OCI-LY1 (cell line): Measurements from ENCODE around the gene PTGES2.

Experiments
- H2AFZ ChIP-seq: fragments of 200-600 bp; sonication (generic), shearing (Covaris generic); 2 replicates; pipeline ENCODE4 v1.6.0; 2014; ENCODE audit warnings: antibody characterized with exemption, mild to moderate bottlenecking, low read length
- H3F3A ChIP-seq: fragments of 200-600 bp; sonication (generic), shearing (Covaris generic); 2 replicates; pipeline ENCODE4 v1.6.0; 2014; ENCODE audit warnings: mild to moderate bottlenecking, antibody characterized with exemption, low read length, moderate library complexity; ENCODE audit not compliant: insufficient read depth
- H3K27ac ChIP-seq: fragments of 200-600 bp; sonication (generic); 2 replicates; pipeline ENCODE4 v1.5.1; 2014; ENCODE audit warnings: low read length, mixed run types, mild to moderate bottlenecking, low read depth; ENCODE audit not compliant: poor library complexity, severe bottlenecking
- H3K27me3 ChIP-seq: fragments of 200-600 bp; sonication (generic); 2 replicates; pipeline ENCODE4 v1.6.0; 2014; ENCODE audit warnings: antibody characterized with exemption, mild to moderate bottlenecking, low read length, moderate library complexity; ENCODE audit not compliant: insufficient read depth
- H3K36me3 ChIP-seq: fragments of 200-600 bp; sonication (generic); 2 replicates; pipeline ENCODE4 v1.6.1; 2014; ENCODE audit warnings: mild to moderate bottlenecking, antibody characterized with exemption, low read length, moderate library complexity, mixed read lengths; ENCODE audit not compliant: insufficient read depth
- H3K4me1 ChIP-seq: fragments of 200-600 bp; sonication (generic); 2 replicates; pipeline ENCODE4 v1.5.1; 2014; ENCODE audit warnings: mild to moderate bottlenecking, low read length, moderate library complexity; ENCODE audit not compliant: insufficient read depth, severe bottlenecking
- H3K4me2 ChIP-seq: fragments of 200-600 bp; sonication (generic), shearing (Covaris generic); 2 replicates; pipeline ENCODE4 v1.6.1; 2014; ENCODE audit warnings: low read length
- H3K4me3 ChIP-seq: fragments of 200-600 bp; sonication (generic); 2 replicates; pipeline ENCODE4 v1.5.1; 2014; ENCODE audit warnings: low read length, low read depth, mild to moderate bottlenecking, mixed read lengths; ENCODE audit not compliant: poor library complexity, severe bottlenecking
- H3K79me2 ChIP-seq: fragments of 200-600 bp; shearing (Covaris generic); 2 replicates; pipeline ENCODE4 v1.6.1; 2016; ENCODE audit warnings: mixed run types, low read length, mixed read lengths; ENCODE audit not compliant: insufficient read depth
- H3K9ac ChIP-seq: fragments of 200-600 bp; sonication (generic), shearing (Covaris generic); 2 replicates; pipeline ENCODE4 v1.6.1; 2014; ENCODE audit warnings: mild to moderate bottlenecking, low read length, mixed read lengths
- H3K9me2 ChIP-seq: fragments of 200-600 bp; sonication (generic), shearing (Covaris generic); 2 replicates; pipeline ENCODE4 v1.6.1; 2014; ENCODE audit warnings: low read depth, mild to moderate bottlenecking, low read length, mixed read lengths
- H3K9me3 ChIP-seq: fragments of 200-600 bp; shearing (Covaris generic); 2 replicates; pipeline ENCODE4 v1.6.1; 2014; ENCODE audit warnings: low read length, mixed read lengths
- H4K20me1 ChIP-seq: fragments of 200-600 bp; sonication (generic), shearing (Covaris generic); 2 replicates; pipeline ENCODE4 v1.6.0; 2016; ENCODE audit warnings: mild to moderate bottlenecking, low read length; ENCODE audit not compliant: insufficient read depth
- EZH2 ChIP-seq: fragments of 200-600 bp; sonication (generic), shearing (Covaris generic); IDR thresholded peaks from 2 replicates; pipeline ENCODE4 v1.8.0; 2017; ENCODE audit warnings: borderline replicate concordance, mixed run types, mild to moderate bottlenecking, antibody characterized with exemption, low read length, moderate library complexity, mixed read lengths
- TF ChIP-seq, protein P1 (sequence below): fragments of 200-600 bp; sonication (generic), shearing (Covaris generic); IDR thresholded peaks from 2 replicates; pipeline ENCODE4 v1.5.1; 2017; ENCODE audit warnings: mild to moderate bottlenecking, antibody characterized with exemption, low read length, moderate library complexity, mixed read lengths

PTGES2 gene

DNA sequence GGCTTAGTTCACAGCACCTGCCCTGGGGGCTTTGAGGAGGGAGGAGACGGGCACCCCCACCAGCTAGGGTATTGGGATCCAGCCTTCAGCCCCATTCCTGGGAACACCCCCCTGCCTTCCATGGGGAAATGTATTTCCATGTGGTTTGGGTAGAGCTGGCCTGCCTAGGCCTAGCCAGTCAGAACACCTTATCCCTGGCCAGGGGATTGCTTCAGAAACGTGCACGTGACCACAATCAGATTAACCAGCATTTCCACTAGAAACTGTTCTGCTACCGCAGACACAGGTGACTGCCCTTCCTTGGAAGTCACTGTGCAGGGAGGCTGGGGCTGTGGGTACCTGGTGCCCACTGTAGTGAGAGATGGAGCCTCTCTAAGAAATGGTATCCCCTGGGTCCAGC is 46.5 kb upstream of the PTGES2 start:
- no peak overlapping the region for H3K4me3 ChIP-seq
- TF ChIP-seq EZH2 = no peak
- TF ChIP-seq, protein P1, sequence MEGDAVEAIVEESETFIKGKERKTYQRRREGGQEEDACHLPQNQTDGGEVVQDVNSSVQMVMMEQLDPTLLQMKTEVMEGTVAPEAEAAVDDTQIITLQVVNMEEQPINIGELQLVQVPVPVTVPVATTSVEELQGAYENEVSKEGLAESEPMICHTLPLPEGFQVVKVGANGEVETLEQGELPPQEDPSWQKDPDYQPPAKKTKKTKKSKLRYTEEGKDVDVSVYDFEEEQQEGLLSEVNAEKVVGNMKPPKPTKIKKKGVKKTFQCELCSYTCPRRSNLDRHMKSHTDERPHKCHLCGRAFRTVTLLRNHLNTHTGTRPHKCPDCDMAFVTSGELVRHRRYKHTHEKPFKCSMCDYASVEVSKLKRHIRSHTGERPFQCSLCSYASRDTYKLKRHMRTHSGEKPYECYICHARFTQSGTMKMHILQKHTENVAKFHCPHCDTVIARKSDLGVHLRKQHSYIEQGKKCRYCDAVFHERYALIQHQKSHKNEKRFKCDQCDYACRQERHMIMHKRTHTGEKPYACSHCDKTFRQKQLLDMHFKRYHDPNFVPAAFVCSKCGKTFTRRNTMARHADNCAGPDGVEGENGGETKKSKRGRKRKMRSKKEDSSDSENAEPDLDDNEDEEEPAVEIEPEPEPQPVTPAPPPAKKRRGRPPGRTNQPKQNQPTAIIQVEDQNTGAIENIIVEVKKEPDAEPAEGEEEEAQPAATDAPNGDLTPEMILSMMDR = no peak
- peaks cover 44% of the 10 kb centered on the region for H3K36me3 ChIP-seq
- no peaks in the 10 kb centered on the region for H3K9me2 ChIP-seq
- H3K27me3 ChIP-seq = no peaks in the 10 kb centered on the region
- H2AFZ ChIP-seq = no peak overlapping the region
- no peak overlapping the region for H3K27ac ChIP-seq
- H3K4me1 ChIP-seq = no peaks in the 10 kb centered on the region
- H3K9ac ChIP-seq = no peak overlapping the region
- H3K4me2 ChIP-seq = no peak overlapping the region
- no peaks in the 10 kb centered on the region for H4K20me1 ChIP-seq
- peaks cover 5% of the 10 kb centered on the region for H3K9me3 ChIP-seq
- H3F3A ChIP-seq = no peaks in the 10 kb centered on the region
- no peaks in the 10 kb centered on the region for H3K79me2 ChIP-seq

DNA sequence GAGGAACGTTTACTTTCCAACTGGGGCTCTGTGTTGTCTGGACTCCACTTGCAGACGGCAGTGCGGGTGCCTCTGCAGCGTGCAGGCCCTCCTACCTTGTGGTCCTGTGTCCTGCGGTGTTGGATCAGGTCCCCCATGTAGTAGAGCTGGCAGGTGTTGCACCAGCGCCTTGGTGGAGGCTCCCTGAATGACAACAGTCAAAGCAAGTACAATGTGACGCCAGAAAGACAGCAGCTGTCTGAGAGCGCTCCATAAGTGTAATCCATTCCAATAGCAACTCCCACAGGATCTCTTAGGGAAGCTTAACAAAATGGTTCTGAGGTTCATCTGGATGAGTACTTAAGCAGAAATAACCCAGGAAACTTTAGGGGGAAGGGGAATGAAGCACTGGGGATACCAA is 42.4 kb upstream of the PTGES2 start:
- no peaks in the 10 kb centered on the region for H3F3A ChIP-seq
- TF ChIP-seq, protein P1 = no peak
- no peak overlapping the region for H2AFZ ChIP-seq
- H3K9me3 ChIP-seq = no peaks in the 10 kb centered on the region
- H3K27ac ChIP-seq = no peak overlapping the region
- H3K9ac ChIP-seq = no peak overlapping the region
- H3K4me1 ChIP-seq = no peaks in the 10 kb centered on the region
- no peaks in the 10 kb centered on the region for H3K9me2 ChIP-seq
- H3K4me3 ChIP-seq = no peak overlapping the region
- no peaks in the 10 kb centered on the region for H4K20me1 ChIP-seq
- H3K27me3 ChIP-seq = no peaks in the 10 kb centered on the region
- H3K36me3 ChIP-seq = peaks cover 43% of the 10 kb centered on the region
- H3K79me2 ChIP-seq = no peaks in the 10 kb centered on the region
- H3K4me2 ChIP-seq = no peak overlapping the region

DNA sequence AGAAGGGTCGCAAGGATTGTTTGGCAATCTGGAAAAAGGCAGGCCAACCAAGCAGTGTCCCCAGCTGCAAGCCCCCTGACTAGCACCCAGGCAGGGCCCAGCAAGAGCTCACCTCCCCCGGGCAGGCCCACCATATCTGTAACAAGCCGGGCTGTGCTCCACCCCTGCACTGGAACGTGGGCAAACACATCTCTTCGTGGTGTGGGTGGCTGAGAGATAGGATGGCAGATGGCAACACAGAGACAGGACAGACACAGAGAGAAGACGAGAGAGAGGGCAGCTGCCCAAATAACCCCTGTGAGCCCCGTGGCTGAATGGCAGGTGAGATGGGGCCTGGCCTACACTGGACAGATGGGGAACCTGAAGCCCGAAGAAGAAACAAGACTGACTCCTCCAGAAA is 42.0 kb upstream of the PTGES2 start:
- H3K27ac ChIP-seq = no peak overlapping the region
- no peaks in the 10 kb centered on the region for H3K4me1 ChIP-seq
- no peak overlapping the region for H3K4me3 ChIP-seq
- TF ChIP-seq, protein P1 = no peak
- no peak for TF ChIP-seq EZH2
- no peaks in the 10 kb centered on the region for H4K20me1 ChIP-seq
- no peaks in the 10 kb centered on the region for H3K27me3 ChIP-seq
- H3K36me3 ChIP-seq = peaks cover 46% of the 10 kb centered on the region
- no peaks in the 10 kb centered on the region for H3K79me2 ChIP-seq
- H3K9me3 ChIP-seq = no peaks in the 10 kb centered on the region
- H3K9ac ChIP-seq = no peak overlapping the region
- no peak overlapping the region for H2AFZ ChIP-seq
- no peaks in the 10 kb centered on the region for H3F3A ChIP-seq
- H3K4me2 ChIP-seq = no peak overlapping the region
- H3K9me2 ChIP-seq = no peaks in the 10 kb centered on the region
